Neuron (in vitro differentiated cells): ENCODE results near the gene UNC5B.
"Not testable (repeated sequence)": the region's sequence is repeated elsewhere in the genome, so short reads cannot be mapped to it uniquely, and the experiment has no call there.

Experiments
- H2AFZ ChIP-seq: one replicate; pipeline ENCODE4 v1.6.1; 2013; ENCODE audit warnings: low read depth, mild to moderate bottlenecking, inconsistent platforms, low read length, moderate library complexity
- H3K27me3 ChIP-seq: one replicate; pipeline ENCODE4 v1.6.1; 2013; ENCODE audit warnings: low read length; ENCODE audit not compliant: insufficient read depth
- H3K36me3 ChIP-seq: one replicate; pipeline ENCODE4 v1.6.1; 2013; ENCODE audit warnings: low read length; ENCODE audit not compliant: insufficient read depth
- H3K4me1 ChIP-seq: one replicate; pipeline ENCODE4 v1.6.1; 2013; ENCODE audit warnings: low read length; ENCODE audit not compliant: insufficient read depth
- H3K4me3 ChIP-seq: 2 replicates; pipeline ENCODE4 v1.5.1; 2013; ENCODE audit warnings: mild to moderate bottlenecking, low read length, moderate library complexity
- H3K9me3 ChIP-seq: one replicate; pipeline ENCODE4 v1.6.1; 2013; ENCODE audit warnings: low read length

Gene UNC5B

DNA sequence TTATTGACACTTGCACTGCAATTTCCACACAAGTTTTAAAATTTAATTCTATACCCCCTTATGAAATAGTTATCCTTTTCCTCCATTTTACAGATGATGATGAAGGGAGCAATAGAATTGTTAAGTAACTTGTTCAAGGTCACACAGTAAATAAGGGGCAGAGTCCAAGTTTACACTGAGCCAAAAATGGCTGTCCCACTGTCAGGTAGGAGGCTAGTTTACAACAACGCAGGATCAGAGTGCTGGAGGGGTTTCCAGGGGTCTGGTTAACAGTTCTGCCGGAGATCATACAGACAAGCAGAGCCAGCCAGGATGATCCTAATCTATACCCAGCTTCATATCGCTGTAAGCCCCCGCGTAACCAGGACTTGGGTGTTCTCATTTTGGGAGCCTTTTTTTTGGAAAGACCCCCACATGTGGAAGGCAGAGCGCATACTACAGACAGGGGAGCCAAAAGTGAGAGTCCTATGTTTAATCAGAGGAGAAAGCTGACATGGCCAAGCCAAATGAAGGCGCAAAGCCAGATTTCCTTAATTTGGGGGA lies 524 bp upstream of the UNC5B start:
- H3K4me3 ChIP-seq: peak overlapping the region; percentile 23
- peaks cover 65% of the 10 kb centered on the region for H3K27me3 ChIP-seq
- peak overlapping the region; percentile 17 for H2AFZ ChIP-seq
- H3K9me3 ChIP-seq: no peaks in the 10 kb centered on the region
- H3K4me1 ChIP-seq: peaks cover 17% of the 10 kb centered on the region
- no peaks in the 10 kb centered on the region for H3K36me3 ChIP-seq

DNA sequence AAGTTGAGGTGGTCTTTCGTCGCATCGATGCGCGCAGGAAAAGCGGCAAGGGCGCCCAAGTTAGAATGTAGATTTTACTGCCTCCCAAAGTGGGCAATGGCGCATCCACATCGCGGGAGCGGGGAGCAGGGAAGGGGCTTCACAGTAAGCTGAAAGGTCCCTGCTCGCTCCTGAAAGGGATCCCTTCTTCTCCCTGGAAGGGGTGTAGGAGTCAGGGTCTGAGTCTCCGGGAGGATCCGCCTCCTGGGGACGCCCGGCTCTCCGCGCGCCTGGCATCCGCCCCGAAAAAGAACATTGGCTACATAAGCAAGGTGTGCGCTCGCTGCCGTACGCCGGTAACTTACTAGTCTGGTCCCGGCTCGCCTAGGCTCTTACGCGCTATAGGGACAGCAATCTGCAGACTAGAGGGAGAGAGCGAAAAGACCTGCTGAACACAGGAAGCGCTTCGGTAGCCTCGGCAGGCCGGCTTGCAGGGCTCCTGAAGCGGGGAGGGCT lies 804 bp downstream of the UNC5B start:
- H3K4me1 ChIP-seq: peaks cover 17% of the 10 kb centered on the region
- H3K27me3 ChIP-seq: peaks cover 66% of the 10 kb centered on the region
- H2AFZ ChIP-seq: peak overlapping the region; percentile 86

DNA sequence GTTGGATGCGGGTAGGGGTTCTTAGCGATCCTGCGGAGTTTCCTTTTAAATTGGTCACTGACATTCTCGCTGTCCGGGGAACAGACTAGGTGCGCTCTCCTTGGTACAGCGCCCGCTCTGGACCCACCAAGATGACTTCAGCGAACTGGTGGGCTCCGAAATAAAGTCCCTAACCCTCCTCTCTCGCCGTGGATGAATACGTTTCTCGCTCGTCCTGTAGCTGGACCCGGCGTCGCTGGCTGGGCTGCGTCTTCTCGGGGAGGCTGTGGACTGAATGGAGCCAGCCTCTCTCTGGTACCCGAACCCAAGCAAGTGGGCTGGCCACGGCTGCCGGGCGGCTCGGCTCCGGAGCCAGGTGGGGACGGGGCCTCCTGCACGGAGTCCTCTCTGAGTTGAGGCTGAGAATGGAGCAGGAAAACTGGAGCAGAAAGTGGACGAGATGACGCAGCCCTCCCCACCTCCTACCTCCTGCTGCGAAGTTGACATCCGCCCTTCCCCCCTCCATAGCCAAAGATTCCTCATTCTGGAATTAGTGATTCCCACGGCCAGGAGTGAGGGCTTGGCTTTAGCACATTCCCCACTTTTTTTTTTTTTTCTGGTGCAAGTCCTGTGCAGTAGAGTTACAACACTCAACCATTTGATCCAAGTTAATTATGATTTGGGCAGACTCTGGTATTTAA lies 1.5 kb downstream of the UNC5B start:
- Histone ChIP-seq H3K36me3 (no peaks in the 10 kb centered on the region), H3K4me3 (peak overlapping the region; percentile 1), H2AFZ (no peak overlapping the region), H3K27me3 (peaks cover 73% of the 10 kb centered on the region), H3K4me1 (peaks cover 17% of the 10 kb centered on the region), H3K9me3 (no peaks in the 10 kb centered on the region)

More for the DNA sequence above, 804 bp downstream of the UNC5B start:
- Histone ChIP-seq H3K36me3 (no peaks in the 10 kb centered on the region), H3K4me3 (peak overlapping the region; percentile 48), H3K9me3 (no peaks in the 10 kb centered on the region)

DNA sequence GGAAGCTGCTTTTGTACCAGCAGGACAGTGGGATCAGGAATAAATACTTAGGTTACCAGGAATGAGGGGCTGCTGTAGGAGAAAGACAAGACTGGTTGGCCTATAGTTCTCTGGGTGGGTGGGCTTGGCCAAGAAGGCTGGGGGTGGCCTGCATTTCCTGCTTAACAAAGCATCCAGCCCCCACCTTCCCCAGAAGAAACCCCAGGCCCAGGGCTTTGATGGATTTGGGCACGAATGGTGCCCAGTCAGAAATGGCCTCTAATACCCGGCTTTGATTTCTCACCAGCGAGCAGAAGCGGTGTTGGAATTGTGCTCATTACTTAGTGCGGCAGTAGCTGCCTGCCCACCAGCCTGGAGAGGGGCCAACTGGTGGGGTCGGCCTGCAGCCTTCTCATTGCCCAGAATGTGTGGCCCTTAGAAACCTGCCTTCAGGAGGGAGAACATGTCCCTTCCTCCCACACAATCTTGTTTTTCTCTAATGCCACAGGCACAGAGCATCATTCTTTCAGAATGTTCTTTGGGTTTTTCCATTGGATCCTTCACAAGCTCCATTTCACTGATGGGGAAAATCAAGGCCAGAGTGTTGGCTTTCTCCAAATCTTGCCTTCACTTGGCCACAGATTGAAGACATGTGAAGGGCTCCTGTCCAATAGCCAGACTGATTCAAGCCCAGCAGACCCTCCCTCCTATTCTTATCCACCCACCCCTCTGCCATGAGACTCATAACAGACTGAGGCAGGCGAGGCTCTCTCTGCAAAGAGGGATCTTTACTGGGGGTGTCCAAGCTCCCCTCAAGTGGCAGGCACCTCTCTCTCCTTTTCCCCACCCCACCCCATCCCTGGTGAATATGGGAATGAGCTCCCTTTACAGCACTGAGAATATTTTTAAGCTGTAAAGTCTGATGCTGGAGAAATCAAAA lies 2.5 kb downstream of the UNC5B start:
- no peak overlapping the region for H2AFZ ChIP-seq
- H3K4me3 ChIP-seq: no peak overlapping the region
- no peaks in the 10 kb centered on the region for H3K9me3 ChIP-seq
- no peaks in the 10 kb centered on the region for H3K36me3 ChIP-seq
- peaks cover 74% of the 10 kb centered on the region for H3K27me3 ChIP-seq
- H3K4me1 ChIP-seq: peaks cover 17% of the 10 kb centered on the region

DNA sequence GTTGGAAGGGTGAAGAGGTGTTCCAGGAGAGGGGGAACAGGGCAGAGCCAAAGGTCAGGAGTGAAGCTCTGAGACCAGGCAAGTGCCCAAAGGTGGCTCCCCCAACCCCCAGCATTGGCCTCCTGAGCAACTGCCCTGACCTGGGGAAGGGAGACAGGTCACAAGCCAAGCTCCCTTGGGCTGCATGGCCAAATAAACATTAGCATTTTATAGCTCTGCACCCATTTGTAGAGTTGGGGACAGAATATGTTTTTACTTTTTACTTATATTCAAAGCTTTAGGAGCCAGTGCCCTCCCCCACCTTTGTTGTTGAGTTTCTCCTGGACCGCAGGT lies 4.0 kb downstream of the UNC5B start:
- H3K4me3 ChIP-seq: no peak overlapping the region

DNA sequence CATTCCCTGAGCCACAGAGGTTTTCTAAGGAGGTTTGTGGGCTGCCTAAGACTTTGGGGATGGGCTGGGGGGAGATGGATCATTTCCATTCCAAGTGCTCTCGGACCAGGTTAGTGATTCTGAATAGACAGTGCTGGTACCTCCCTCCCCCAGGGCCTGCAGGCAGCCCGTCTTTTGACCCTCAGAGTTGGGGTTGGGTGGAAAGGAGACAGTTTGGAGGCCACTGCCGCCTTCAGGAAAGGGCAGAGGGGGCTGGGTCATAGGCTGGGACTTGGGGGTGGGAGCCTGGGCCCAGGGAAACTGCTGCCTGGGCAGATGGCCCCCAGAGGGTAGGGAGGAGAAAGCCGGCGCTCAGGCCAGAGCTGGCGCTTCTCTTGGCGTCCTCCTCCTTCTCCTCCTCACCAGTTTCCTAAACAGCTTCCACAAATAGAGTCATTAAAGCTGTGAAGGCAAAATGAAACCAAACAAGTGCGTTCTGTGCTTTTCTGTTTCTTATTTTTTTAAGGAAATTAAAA lies 4.4 kb downstream of the UNC5B start:
- Histone ChIP-seq H3K27me3 (peaks cover 63% of the 10 kb centered on the region), H3K4me3 (no peak overlapping the region), H3K36me3 (no peaks in the 10 kb centered on the region), H3K4me1 (peaks cover 17% of the 10 kb centered on the region), H2AFZ (no peak overlapping the region), H3K9me3 (no peaks in the 10 kb centered on the region)

More for the DNA sequence above, 4.0 kb downstream of the UNC5B start:
- Histone ChIP-seq H2AFZ (no peak overlapping the region), H3K9me3 (no peaks in the 10 kb centered on the region), H3K27me3 (peaks cover 66% of the 10 kb centered on the region), H3K36me3 (no peaks in the 10 kb centered on the region), H3K4me1 (peaks cover 17% of the 10 kb centered on the region)

DNA sequence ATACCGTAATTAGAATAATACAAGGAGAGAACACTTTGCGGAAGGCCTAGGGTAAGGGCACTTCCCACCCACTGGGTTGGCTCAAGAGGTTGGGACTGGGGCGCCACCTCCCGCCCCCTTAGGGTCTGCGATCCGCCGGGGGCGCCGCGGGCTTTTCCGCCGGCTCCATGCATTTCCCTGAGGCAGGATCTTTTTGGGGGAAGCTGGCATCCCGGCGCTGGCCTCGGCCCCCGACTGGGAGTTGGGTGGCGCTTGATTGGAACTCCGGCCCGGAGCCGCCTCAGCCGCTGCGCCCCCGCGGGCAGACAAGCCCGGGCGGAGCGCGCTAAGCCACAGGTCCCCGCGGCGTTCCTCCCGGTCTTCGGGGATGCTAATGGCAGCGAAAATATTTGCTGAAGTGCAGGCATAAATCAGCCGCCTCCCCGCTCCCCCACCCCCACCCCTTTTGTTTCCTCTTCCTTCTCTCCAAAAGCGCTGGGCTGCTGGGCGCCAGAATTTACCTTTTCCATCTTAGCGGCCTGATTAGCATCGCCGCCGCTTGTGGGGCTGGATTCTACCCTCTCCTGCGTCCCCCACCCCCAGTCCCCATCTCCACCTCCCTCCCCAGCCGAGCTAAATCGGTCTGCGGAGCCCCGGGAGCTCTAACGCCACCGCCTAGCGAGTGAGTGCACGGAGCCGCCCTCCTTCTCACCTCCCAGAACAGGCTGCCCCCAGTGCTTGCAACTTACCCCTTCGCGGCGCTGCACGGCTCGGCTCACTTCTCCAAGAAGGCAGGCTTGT lies 5.1 kb downstream of the UNC5B start:
- H3K27me3 ChIP-seq: peaks cover 63% of the 10 kb centered on the region
- H2AFZ ChIP-seq: no peak overlapping the region
- H3K4me1 ChIP-seq: peaks cover 17% of the 10 kb centered on the region
- no peak overlapping the region for H3K4me3 ChIP-seq
- no peaks in the 10 kb centered on the region for H3K36me3 ChIP-seq
- H3K9me3 ChIP-seq: no peaks in the 10 kb centered on the region

DNA sequence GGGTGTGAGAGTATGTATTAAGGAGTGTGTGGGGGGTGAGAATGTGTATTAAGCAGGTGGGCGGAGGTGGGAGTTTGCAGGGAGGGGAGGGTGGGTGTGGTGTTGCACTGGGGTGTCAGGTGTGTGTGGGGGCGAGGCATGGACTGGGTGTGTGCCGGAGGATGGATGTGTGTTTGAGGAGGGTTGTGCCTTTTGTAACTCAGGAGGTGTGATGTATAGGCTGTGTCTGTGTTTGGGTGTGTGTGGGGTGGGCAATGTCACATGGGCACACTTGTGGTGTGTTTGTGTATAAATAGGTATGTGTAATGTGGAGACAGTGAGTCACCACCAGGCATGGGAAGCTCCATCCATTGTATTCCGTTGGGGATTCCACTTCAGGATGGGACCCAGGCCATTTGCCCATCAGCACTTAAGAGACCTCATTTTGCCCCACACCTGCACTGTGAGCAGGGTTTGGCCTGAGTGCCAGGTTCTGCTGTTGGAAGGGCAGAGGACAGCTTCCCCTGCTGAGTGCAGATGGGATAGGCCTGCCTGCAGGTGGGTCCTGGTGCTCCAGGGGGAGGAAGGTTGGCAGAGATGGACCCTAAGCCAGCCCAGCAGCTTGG lies 5.8 kb downstream of the UNC5B start:
- peaks cover 13% of the 10 kb centered on the region for H3K4me1 ChIP-seq
- H3K4me3 ChIP-seq: no peak overlapping the region
- no peaks in the 10 kb centered on the region for H3K9me3 ChIP-seq
- H3K36me3 ChIP-seq: no peaks in the 10 kb centered on the region
- no peak overlapping the region for H2AFZ ChIP-seq
- peaks cover 63% of the 10 kb centered on the region for H3K27me3 ChIP-seq

DNA sequence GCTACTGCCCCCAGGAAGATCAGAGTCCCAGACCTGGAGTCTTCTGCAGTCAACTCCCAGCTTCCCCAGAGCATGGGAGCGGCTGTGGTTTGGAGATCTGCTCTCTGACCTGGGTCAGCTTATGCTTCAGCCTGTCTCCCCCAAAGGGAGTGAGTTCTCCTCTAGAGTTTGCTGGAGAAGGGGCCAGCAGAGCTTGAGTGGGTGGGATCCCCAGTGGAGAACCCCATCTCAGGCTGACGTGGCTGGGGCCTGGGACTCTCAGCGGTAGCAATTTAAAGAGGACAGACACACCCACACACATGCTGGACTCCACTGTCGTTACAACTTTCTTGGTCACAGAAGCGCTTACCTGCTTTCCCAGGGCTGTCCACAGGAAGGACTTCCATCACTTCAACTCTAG lies 6.3 kb downstream of the UNC5B start:
- Histone ChIP-seq H3K4me1 (peaks cover 9% of the 10 kb centered on the region), H2AFZ (no peak overlapping the region), H3K36me3 (no peaks in the 10 kb centered on the region), H3K9me3 (no peaks in the 10 kb centered on the region), H3K27me3 (peaks cover 67% of the 10 kb centered on the region), H3K4me3 (no peak overlapping the region)

DNA sequence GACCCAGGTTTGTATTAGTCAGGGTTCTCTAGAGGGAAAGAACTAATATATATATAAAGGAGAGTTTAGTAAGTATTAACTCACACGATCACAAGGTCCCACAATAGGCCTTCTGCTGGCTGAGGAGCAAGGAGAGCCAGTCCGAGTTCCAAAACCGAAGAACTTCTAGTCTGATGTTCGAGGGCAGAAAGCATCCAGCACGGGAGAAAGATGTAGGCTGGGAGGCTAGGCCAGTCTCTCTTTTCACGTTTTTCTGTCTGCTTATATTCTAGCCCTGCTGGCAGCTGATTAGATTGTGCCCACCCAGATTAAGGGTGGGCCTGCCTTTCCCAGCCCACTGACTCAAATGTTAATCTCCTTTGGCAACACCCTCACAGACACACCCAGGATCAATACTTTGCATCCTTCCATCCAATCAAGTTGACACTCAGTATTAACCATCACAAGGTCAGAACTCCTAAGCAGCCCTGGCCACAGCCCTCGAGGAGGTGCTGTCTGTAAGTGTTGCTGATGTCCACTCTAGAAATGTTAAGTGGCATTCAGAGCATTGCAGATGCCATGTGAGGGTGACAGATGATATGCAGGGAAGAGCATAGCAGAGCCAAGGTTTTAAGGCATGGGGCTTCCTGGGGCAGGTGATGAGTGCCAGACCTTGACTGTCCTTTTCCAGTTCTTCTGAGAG lies 7.0 kb downstream of the UNC5B start:
- H3K27me3 ChIP-seq: peaks cover 64% of the 10 kb centered on the region
- not testable (repeated sequence) for H3K4me1 ChIP-seq

DNA sequence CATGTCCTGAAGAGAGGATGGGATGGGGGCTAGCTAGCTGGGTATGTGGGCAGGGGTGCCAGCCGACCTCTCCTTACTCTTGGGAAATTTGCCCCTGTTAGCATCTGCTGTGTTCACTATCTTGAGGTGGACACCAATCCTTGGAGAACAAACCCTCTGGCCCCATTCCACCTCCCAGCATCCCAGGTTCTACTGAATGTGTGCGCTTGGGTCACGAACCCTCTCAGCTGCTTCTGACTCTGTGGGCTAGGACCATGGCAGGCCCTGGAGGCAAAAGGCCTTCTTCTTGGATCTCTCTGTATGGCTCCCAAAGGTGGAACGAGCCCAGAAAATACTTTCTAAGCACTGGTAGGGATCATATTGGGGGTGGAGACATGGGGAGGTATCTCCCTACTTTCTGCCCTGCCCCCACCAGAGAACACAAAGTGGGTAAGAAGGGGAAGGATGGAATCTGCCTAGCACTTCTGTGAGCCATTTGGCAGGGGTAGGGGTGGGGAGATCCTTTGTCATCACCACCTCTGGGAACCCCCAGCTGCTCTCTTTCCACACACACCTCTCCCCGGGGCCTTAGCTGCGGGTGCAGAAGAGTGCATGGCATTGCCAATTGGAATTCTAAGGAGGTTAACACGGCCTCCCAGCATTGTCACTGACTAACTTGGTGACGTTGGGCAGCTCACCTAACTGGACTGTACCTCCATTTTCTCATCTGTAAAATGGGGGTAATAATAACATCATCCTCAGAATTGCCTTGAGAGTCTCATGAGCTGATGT lies 7.7 kb downstream of the UNC5B start:
- Histone ChIP-seq H2AFZ (no peak overlapping the region), H3K27me3 (peaks cover 57% of the 10 kb centered on the region), H3K9me3 (no peaks in the 10 kb centered on the region), H3K4me1 (no peaks in the 10 kb centered on the region), H3K4me3 (no peak overlapping the region), H3K36me3 (no peaks in the 10 kb centered on the region)

More for the DNA sequence above, 7.0 kb downstream of the UNC5B start:
- H3K9me3 ChIP-seq, H2AFZ ChIP-seq, H3K36me3 ChIP-seq, H3K4me3 ChIP-seq: not testable (repeated sequence)
